Testis (tissue), 2 donors: Measurements from ENCODE around the gene EIF4G3.

ENCODE experiments used
- POLR2A ChIP-seq: fragments of 450-650 bp; IDR thresholded peaks from one replicate; pipeline ENCODE4 v1.6.1; 2017; ENCODE audit warnings: antibody characterized with exemption, mild to moderate bottlenecking, moderate library complexity
- TF ChIP-seq, protein P1 (sequence below), 3 experiments: fragments of 450-650 bp in 2 of 3; fragments of 200-600 bp in 1 of 3; sonication (generic) in 1 of 3; IDR thresholded peaks; one replicate each; pipeline ENCODE4 v1.5.1; 2016 to 2019; ENCODE audit warnings: antibody characterized with exemption in 3 of 3, mild to moderate bottlenecking in 2 of 3, moderate library complexity in 1 of 3

DNA sequence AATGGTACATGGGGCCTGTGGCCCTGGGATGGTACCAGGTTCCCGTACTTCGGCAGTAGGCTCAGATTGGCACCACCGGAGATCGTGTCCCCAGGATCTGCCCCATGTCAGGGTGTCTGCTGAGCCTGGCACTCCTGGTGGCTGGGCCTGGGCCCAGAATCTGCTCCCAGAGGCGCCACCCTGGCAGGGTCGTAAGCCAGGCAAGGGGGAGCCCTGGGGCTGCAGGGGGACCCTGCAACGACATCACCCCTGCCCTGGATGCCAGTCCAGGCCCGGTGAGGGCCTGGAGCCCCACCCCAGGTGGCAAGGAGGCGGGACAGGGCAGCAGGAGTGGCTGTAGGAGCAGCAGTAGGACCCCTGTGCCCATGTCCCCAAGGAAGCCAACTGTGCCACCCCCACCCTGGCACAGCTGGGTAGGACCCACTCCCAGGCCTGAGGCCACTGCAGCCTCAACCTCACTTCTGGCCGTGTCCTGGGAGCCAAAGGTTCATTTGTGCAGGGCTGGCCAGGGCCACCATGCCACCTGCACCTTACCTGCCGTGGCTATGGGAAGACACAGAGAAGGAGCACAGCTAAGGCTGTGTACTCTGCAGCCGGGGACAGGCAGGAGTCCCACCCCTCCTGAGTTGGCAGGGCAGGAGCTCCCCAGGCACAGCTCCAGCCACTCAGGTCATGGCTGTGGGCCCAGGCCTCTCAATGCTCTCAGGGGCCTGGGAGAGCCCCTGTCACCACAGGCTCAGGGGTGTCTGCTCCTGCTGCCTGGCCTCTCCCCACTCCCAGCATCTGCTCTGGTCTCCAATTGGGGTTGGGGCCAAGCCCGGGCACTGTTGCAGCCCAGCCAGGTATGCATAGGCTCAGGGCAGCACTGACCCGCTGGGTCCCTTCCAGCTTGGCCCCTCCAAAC, 141.7 kb downstream of the EIF4G3 start:
- TF ChIP-seq, protein P1, sequence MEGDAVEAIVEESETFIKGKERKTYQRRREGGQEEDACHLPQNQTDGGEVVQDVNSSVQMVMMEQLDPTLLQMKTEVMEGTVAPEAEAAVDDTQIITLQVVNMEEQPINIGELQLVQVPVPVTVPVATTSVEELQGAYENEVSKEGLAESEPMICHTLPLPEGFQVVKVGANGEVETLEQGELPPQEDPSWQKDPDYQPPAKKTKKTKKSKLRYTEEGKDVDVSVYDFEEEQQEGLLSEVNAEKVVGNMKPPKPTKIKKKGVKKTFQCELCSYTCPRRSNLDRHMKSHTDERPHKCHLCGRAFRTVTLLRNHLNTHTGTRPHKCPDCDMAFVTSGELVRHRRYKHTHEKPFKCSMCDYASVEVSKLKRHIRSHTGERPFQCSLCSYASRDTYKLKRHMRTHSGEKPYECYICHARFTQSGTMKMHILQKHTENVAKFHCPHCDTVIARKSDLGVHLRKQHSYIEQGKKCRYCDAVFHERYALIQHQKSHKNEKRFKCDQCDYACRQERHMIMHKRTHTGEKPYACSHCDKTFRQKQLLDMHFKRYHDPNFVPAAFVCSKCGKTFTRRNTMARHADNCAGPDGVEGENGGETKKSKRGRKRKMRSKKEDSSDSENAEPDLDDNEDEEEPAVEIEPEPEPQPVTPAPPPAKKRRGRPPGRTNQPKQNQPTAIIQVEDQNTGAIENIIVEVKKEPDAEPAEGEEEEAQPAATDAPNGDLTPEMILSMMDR (IDR thresholded peaks at IDR 0.05): no peak
- TF ChIP-seq POLR2A: no peak
